ENCODE results near the gene KYAT1. TPM values are rescaled to one million over a fixed set of nuclear protein-coding genes. Genes with fewer than 3 reads are reported as not detected.

KYAT1 gene
- total and polyA plus RNA-seq, 2 of the 8 experiments (the other 6 are each of a cell fraction or from before 2014, with no cell fraction given) = 30.4 to 42.2 TPM

- peaks cover 0 to 11% (median 3%) of the 10 kb centered on the region in 4 experiments; a peak in 2 of 7 replicates for H3K4me1 ChIP-seq (replicated peaks in 1 of 4; ENCODE audit: control insufficient read depth in 3 of 4, insufficient read depth in 4 of 4, low read length in 3 of 4)
- no peaks in the 10 kb centered on the region for H3K9me3 ChIP-seq (ENCODE audit: insufficient read depth in 2 of 2, low read depth in 1 of 2, low read length in 1 of 2)
- FAIRE-seq (no peak), DNase-seq (ENCODE audit: low read depth in 1 of 2, low spot score in 2 of 2) (no peak)
- no peak overlapping the region for H2BK5ac ChIP-seq (ENCODE audit: low read depth, low read length)
- no peak overlapping the region for H3K18ac ChIP-seq (ENCODE audit: extremely low read depth, low read length)
- H3K79me1 ChIP-seq (ENCODE audit: low read depth, low read length) = no peaks in the 10 kb centered on the region; the same call in 1 of the 2 replicates
- H3K23ac ChIP-seq (ENCODE audit: insufficient read length) = no peak overlapping the region
- TF ChIP-seq CBX8 (IDR thresholded peaks at IDR 0.05; ENCODE audit: borderline replicate concordance, low read depth, low read length) (no peak), KDM5A (IDR thresholded peaks at IDR 0.05; ENCODE audit: low read length) (no peak), HDAC6 (IDR thresholded peaks at IDR 0.05; ENCODE audit: low read depth, low read length) (no peak), POLR2A (IDR thresholded peaks at IDR 0.05; ENCODE audit: control extremely low read depth in 1 of 2, low read depth in 2 of 2, low read length in 2 of 2) (peak in 1 of 2 experiments; percentile 45; a peak in 1 of 3 replicates)
- H3K9ac ChIP-seq (replicated peaks in 1 of 4; ENCODE audit: extremely low read depth in 1 of 4, low read depth in 3 of 4, low read length in 3 of 4) = no peak overlapping the region
- CTCF ChIA-PET (ENCODE audit: partially characterized antibody) = interaction anchor here (0.8 to 2.6 kb wide), 11 partner anchors 9 to 118 kb away, joined by 3 to 10 read pairs (median 3); partner anchors contain the start of genes PKN3 and ZER1
- no peak overlapping the region for H2AK5ac ChIP-seq (ENCODE audit: low read depth, low read length)
- H3K56ac ChIP-seq (replicated peaks; ENCODE audit: insufficient read length, low read depth, low read length) = no peak overlapping the region
- no peak overlapping the region for H2AFZ ChIP-seq (ENCODE audit: low read length)
- peaks cover 17 to 37% (median 28%) of the 10 kb centered on the region in 4 experiments for H3K36me3 ChIP-seq (ENCODE audit: control insufficient read depth in 2 of 4, insufficient read depth in 4 of 4, low read length in 3 of 4)
- WGBS, 2 experiments (ENCODE audit: extremely low coverage in 1 of 2, insufficient coverage in 1 of 2, insufficient read length in 1 of 2, insufficient replicate concordance in 2 of 2, low coverage in 1 of 2, low lambda C conversion rate in 2 of 2, missing lambda C conversion rate in 1 of 2) = 86% methylated on average over 18 of the region's 18 CpGs; no CpG with 5 or more reads in 1 of the 2 experiments
- H3K23me2 ChIP-seq (ENCODE audit: low read depth, low read length) = peaks cover 7% of the 10 kb centered on the region; the same call in 1 of the 2 replicates
- no peak overlapping the region for H2BK120ac ChIP-seq (replicated peaks; ENCODE audit: low read depth, low read length)
- POLR2A ChIA-PET (ENCODE audit: partially characterized antibody) = interaction anchor here (0.9 to 5.1 kb wide), 26 partner anchors 8 to 250 kb away, joined by 3 to 62 read pairs (median 3); partner anchors contain the start of genes DOLK, KYAT1, LRRC8A and NUP188
- peaks cover 5 to 22% of the 10 kb centered on the region in 2 experiments for H4K20me1 ChIP-seq (replicated peaks in 1 of 2; ENCODE audit: control insufficient read depth in 1 of 2, insufficient read depth in 2 of 2, low read length in 2 of 2)
- no peak overlapping the region for H4K5ac ChIP-seq (ENCODE audit: insufficient read length, low read depth, low read length)
- H3K27me3 ChIP-seq (replicated peaks in 1 of 4; ENCODE audit: control insufficient read depth in 3 of 4, extremely low read depth in 1 of 4, insufficient read depth in 3 of 4, low read length in 3 of 4) = no peaks in the 10 kb centered on the region
- no peak overlapping the region for H3K4me3 ChIP-seq (ENCODE audit: extremely low read depth in 1 of 4, insufficient read depth in 2 of 4, low read depth in 3 of 4, low read length in 4 of 4)
- no peaks in the 10 kb centered on the region for H3K79me2 ChIP-seq (ENCODE audit: control insufficient read depth in 1 of 2, insufficient read depth in 2 of 2, low read length in 2 of 2)
- no peak overlapping the region for H3K14ac ChIP-seq (ENCODE audit: insufficient read length)
- H3K27ac ChIP-seq (ENCODE audit: low read depth, low read length) = no peak overlapping the region
- H4K8ac ChIP-seq (ENCODE audit: extremely low read depth, insufficient read depth, low read length) = no peak overlapping the region; the same call in 1 of the 2 replicates
- no peak overlapping the region for H2BK15ac ChIP-seq (ENCODE audit: low read length)
- no peak overlapping the region for H3K4ac ChIP-seq (replicated peaks; ENCODE audit: insufficient read length, low read depth, low read length)
- no peak overlapping the region for H2BK20ac ChIP-seq (ENCODE audit: low read length)
- no peak overlapping the region for H4K91ac ChIP-seq (replicated peaks; ENCODE audit: insufficient read length, low read length)
- no peak overlapping the region for H2BK12ac ChIP-seq (ENCODE audit: low read depth, low read length)
- peak overlapping the region; percentile 64 to 91; a peak in 1 of 4 replicates for H3K4me2 ChIP-seq (ENCODE audit: insufficient read depth in 1 of 2, low read depth in 2 of 2, low read length in 2 of 2)
Observed at GRCh38 chr9:128819716-128820664, 61.8 kb downstream of the KYAT1 start.

Data from H1 (cell line).